ENCODE measurements around the gene IDI2. TPM values are rescaled to one million over a fixed set of nuclear protein-coding genes. Genes with fewer than 3 reads are reported as not detected.

Gene IDI2
- total RNA-seq, 4 donors from 2014 or later = not detected

DNA sequence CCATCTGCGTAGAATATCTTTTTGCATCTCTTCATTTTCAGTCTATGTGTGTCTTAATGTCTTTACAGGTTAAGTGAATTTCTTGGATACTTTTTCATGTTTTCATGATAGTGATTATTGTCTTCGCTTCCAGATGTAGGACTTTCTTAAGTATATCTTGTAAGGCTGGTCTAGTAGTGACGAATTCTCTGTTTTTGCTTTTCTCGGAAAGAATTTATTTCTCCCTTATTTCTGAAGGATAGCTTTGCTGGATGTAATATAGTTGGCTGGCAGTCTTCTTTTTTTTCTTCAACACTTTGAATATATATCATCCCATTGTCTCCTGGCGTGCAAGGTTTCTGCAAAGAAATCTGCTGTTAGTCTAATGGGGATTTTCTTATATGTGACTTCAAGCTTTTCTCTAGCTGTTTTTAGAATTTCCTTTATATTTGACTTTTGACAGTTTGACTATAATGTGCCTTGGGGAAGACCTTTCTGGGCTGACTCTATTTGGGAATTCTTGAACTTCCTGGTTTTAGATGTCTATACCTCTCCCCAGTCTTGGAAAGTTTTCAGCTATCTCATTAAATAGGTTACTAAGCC is 23.1 kb downstream of the IDI2 start:
- Histone ChIP-seq H3K27me3 (no peaks in the 10 kb centered on the region), H3K27ac (replicated peaks in 1 of 4) (no peak overlapping the region), H3K9me3 (peaks cover 0 to 15% (median 10%) of the 10 kb centered on the region in 4 donors), H3K4me3 (no peak overlapping the region), H3K4me1 (no peaks in the 10 kb centered on the region), H3K36me3 (peaks cover 88 to 100% (median 98%) of the 10 kb centered on the region in 4 donors)
- TF ChIP-seq POLR2A (IDR thresholded peaks at IDR 0.05; ENCODE audit: low read depth) = no peak
- no peak for TF ChIP-seq POLR2AphosphoS5 (IDR thresholded peaks at IDR 0.05)
- TF ChIP-seq, protein P1, sequence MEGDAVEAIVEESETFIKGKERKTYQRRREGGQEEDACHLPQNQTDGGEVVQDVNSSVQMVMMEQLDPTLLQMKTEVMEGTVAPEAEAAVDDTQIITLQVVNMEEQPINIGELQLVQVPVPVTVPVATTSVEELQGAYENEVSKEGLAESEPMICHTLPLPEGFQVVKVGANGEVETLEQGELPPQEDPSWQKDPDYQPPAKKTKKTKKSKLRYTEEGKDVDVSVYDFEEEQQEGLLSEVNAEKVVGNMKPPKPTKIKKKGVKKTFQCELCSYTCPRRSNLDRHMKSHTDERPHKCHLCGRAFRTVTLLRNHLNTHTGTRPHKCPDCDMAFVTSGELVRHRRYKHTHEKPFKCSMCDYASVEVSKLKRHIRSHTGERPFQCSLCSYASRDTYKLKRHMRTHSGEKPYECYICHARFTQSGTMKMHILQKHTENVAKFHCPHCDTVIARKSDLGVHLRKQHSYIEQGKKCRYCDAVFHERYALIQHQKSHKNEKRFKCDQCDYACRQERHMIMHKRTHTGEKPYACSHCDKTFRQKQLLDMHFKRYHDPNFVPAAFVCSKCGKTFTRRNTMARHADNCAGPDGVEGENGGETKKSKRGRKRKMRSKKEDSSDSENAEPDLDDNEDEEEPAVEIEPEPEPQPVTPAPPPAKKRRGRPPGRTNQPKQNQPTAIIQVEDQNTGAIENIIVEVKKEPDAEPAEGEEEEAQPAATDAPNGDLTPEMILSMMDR (IDR thresholded peaks at IDR 0.05) = no peak
- no peak for TF ChIP-seq EP300 (IDR thresholded peaks at IDR 0.05)
- 98% methylated on average over 5 of the region's 5 CpGs for WGBS
- no peak for DNase-seq (ENCODE audit: extremely low spot score)
- intact Hi-C loops (cut with DNase I) = no loop called here

DNA sequence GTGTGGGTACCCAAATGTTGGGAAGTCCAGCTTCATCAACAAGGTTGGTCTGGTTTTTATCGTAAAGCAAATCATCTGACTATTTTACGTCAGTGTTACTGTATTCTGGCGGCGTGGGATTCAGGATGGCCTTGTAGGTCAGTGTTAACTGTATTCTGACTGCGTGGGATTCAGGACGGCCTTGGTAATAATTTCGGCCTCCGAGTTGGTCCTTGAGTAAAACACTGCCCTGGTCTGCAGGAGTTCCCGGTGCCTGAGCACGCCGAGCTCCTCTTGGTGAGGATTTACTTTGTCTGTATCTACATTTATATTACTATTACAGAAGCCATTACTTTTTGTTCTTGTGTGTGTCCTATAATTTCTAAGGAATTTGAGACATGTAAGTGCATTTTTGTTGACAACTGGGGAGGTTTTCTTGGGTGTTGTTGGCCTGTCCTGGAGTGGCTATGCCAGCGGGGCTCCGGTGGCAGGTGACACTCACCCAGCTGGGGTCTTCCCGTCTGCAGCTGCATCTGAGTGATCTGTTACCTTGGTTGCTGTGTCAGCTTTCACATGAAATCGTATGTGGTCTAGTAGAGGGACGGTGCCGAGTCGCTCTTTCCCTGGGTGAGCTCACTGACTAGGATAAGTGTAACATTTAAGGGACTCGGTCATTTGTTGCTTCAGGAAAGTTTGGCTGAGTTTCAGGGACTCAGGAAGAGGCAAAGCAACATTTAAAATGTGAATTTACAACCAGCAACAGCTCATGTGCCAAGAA is 28.2 kb downstream of the IDI2 start:
- intact Hi-C loops (cut with DNase I) = no loop called here
- 86% methylated on average over 19 of the region's 19 CpGs for WGBS
- H3K27ac ChIP-seq (replicated peaks in 1 of 4) = no peak overlapping the region
- no peak overlapping the region for H3K4me3 ChIP-seq
- H3K36me3 ChIP-seq = peaks cover 79 to 100% (median 90%) of the 10 kb centered on the region in 4 donors
- H3K27me3 ChIP-seq = peaks cover 0 to 5% (median 0%) of the 10 kb centered on the region in 4 donors
- no peak for DNase-seq (ENCODE audit: extremely low spot score)
- H3K4me1 ChIP-seq = no peaks in the 10 kb centered on the region
- H3K9me3 ChIP-seq = peaks cover 0 to 5% (median 3%) of the 10 kb centered on the region in 4 donors
- TF ChIP-seq, protein P1 (IDR thresholded peaks at IDR 0.05) = no peak
- TF ChIP-seq POLR2AphosphoS5 (IDR thresholded peaks at IDR 0.05) (no peak), EP300 (IDR thresholded peaks at IDR 0.05) (no peak), POLR2A (IDR thresholded peaks at IDR 0.05; ENCODE audit: low read depth) (no peak)

DNA sequence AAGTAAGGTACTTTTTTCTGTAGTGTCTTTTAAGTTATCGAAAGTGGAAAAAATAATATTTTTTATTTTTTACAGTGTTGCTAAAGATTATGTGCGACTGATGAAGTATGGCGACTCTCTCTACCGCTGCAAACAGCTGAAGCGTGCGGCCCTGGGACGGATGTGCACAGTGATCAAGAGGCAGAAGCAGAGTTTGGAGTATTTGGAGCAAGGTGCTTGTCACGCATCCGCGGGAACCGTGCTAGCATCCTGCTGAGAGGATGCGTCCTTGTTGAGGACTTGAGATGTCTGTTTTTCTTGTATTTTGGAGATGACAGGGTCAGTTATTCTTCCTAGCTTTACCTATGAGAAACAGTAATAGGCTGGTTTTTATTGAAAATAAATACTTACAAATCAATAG is 29.6 kb downstream of the IDI2 start:
- Histone ChIP-seq H3K27me3 (peaks cover 0 to 5% (median 0%) of the 10 kb centered on the region in 4 donors), H3K9me3 (no peaks in the 10 kb centered on the region), H3K4me1 (peaks cover 0 to 1% (median under 1%) of the 10 kb centered on the region in 4 donors), H3K4me3 (no peak overlapping the region), H3K27ac (replicated peaks in 1 of 4) (no peak overlapping the region), H3K36me3 (peaks cover 67 to 86% (median 78%) of the 10 kb centered on the region in 4 donors)
- intact Hi-C loops (cut with DNase I) = no loop called here
- no peak for TF ChIP-seq EP300 (IDR thresholded peaks at IDR 0.05)
- no peak for DNase-seq (ENCODE audit: extremely low spot score)
- WGBS = 95% methylated on average over 12 of the region's 12 CpGs

DNA sequence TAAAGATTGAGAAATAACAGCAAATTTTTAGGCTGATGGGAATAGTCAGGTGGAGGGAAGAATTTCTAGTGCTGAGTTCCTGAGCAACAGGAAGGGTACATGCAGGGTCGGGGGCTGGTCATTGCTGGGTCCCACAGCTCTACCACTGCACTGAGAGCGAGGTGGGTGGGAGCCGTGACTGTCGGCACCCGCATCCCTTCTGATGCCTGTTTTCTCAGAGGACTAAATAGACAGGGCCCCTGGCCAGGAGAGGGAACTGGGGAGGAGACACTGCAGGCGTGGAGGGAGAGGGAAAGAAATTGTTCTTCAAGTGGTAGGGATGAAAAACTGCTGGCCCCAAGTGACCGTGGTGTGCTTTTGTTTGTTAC is 30.1 kb downstream of the IDI2 start:
- Histone ChIP-seq H3K27ac (replicated peaks in 1 of 4) (no peak overlapping the region), H3K27me3 (peaks cover 0 to 5% (median 0%) of the 10 kb centered on the region in 4 donors), H3K9me3 (no peaks in the 10 kb centered on the region), H3K4me3 (no peak overlapping the region), H3K4me1 (peaks cover 0 to 6% (median 3%) of the 10 kb centered on the region in 4 donors), H3K36me3 (peaks cover 63 to 82% (median 73%) of the 10 kb centered on the region in 4 donors)
- TF ChIP-seq EP300 (IDR thresholded peaks at IDR 0.05) (no peak), POLR2A (IDR thresholded peaks at IDR 0.05; ENCODE audit: low read depth) (no peak), POLR2AphosphoS5 (IDR thresholded peaks at IDR 0.05) (no peak)
- TF ChIP-seq, protein P1 (IDR thresholded peaks at IDR 0.05) = no peak
- no peak for DNase-seq (ENCODE audit: extremely low spot score)
- 94% methylated on average over 7 of the region's 7 CpGs for WGBS
- intact Hi-C loops (cut with DNase I) = no loop called here

DNA sequence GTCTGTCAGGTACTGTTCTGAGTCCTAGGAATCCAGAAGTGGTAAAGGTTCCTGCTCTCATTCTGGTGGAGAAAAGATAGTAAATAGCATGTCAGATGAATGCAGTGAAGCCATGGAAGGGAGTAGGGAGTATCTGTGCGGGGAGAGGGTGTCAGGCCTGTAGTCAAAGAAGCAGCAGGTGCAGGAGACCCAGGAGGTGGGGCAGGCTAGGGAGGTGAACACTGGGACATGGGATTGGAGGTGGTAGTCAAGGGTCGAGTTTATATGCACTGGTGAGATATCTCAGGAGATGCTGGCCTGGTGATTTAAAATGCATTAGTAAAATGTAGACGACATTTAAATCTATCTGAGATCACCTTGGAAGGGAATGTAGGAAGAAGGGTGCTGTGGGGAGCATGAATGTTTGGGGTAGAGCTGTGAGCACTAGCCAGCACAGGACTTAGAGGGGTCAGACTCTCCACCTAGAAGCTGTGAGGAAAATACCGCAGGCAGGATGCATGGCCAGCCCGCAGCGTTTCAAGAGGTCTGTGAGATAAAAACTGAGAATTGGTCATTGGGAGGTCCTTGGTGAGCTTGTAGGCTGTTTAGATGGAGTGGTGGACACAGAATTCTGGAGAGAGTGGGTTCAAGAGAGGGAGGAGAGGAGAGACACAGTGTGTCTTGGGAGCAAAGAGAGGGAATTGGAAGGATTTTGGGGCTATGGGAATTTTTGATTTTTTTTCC is 30.7 kb downstream of the IDI2 start:
- Histone ChIP-seq H3K27ac (replicated peaks in 1 of 4) (no peak overlapping the region), H3K4me1 (peaks cover 1 to 11% (median 7%) of the 10 kb centered on the region in 4 donors), H3K27me3 (peaks cover 0 to 5% (median 0%) of the 10 kb centered on the region in 4 donors), H3K9me3 (no peaks in the 10 kb centered on the region), H3K36me3 (peaks cover 59 to 76% (median 69%) of the 10 kb centered on the region in 4 donors), H3K4me3 (no peak overlapping the region)
- 96% methylated on average over 6 of the region's 6 CpGs for WGBS
- DNase-seq (ENCODE audit: extremely low spot score) = no peak
- intact Hi-C loops (cut with DNase I) = no loop called here
- TF ChIP-seq, protein P1 (IDR thresholded peaks at IDR 0.05) = no peak
- TF ChIP-seq POLR2AphosphoS5 (IDR thresholded peaks at IDR 0.05) = no peak
- TF ChIP-seq POLR2A (IDR thresholded peaks at IDR 0.05; ENCODE audit: low read depth) = no peak
- no peak for TF ChIP-seq EP300 (IDR thresholded peaks at IDR 0.05)
